ENCODE data around the gene TP53BP2.

DNA sequence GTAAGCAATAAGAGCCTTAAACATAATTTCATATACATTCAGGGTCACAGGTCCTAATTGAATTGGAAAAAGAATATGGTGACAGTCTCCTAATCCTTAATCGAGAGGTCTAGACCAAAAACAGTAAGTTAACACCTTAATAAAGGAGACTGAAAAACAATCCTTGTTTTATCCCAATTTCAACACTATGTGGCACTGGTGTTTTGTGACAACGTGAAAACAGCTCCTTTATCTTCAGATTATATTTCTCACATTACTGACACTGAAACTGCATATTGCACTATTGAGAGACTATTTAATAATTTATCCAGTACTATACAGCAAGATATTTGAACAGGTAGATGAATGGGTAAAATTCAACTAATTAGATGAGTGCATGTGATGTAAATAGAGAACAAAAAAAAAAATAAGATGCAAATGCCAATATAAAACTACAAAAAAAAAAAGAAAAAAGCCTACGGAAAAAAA lies 34.1 kb downstream of the TP53BP2 start:
- TF ChIP-seq, protein P1, sequence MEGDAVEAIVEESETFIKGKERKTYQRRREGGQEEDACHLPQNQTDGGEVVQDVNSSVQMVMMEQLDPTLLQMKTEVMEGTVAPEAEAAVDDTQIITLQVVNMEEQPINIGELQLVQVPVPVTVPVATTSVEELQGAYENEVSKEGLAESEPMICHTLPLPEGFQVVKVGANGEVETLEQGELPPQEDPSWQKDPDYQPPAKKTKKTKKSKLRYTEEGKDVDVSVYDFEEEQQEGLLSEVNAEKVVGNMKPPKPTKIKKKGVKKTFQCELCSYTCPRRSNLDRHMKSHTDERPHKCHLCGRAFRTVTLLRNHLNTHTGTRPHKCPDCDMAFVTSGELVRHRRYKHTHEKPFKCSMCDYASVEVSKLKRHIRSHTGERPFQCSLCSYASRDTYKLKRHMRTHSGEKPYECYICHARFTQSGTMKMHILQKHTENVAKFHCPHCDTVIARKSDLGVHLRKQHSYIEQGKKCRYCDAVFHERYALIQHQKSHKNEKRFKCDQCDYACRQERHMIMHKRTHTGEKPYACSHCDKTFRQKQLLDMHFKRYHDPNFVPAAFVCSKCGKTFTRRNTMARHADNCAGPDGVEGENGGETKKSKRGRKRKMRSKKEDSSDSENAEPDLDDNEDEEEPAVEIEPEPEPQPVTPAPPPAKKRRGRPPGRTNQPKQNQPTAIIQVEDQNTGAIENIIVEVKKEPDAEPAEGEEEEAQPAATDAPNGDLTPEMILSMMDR (IDR thresholded peaks at IDR 0.05; ENCODE audit: low read depth, low read length): peak; percentile 76
- no peak for TF ChIP-seq EZH2phosphoT487 (IDR thresholded peaks at IDR 0.05; ENCODE audit: low read depth)

Data from OCI-LY3 (cell line).